ENCODE results near the gene STK38.

DNA sequence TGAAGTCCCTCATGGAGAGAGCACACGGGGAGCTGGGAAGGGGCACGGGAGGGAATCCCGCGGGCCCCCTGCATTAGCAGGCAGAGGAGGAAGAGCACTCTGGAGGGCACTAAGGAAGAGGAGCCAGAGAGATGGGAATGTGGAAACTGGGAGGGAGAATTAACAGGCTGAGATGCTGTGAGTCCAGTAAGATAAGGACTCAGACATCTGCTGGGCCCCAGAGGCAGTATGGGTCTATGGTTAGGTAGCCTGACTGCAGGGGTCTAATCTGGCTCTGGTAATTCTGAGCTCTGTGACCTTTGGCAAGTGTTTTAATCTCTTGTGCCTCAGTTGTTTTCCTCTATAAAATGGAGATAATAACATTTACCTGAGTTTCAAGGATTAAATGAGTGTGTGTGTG, 31.2 kb upstream of the STK38 start:
- TF ChIP-seq POLR2AphosphoS5 (IDR thresholded peaks at IDR 0.05) (no peak), CTCF (IDR thresholded peaks at IDR 0.05) (no peak), EP300 (IDR thresholded peaks at IDR 0.05; ENCODE audit: low read depth) (no peak), POLR2A (IDR thresholded peaks at IDR 0.05) (no peak)
